ENCODE results near the gene TM7SF2.

Gene TM7SF2

GRCh38 chr11:65159012-65159411, 47.3 kb downstream of the TM7SF2 start:
- no peak for DNase-seq

GRCh38 chr11:65160643-65161042, 49.0 kb downstream of the TM7SF2 start:
- DNase-seq: no peak

GRCh38 chr11:65163684-65164083, 52.0 kb downstream of the TM7SF2 start:
- DNase-seq: no peak

All from activated naive CD4-positive, alpha-beta T cell treated with anti-CD3 and anti-CD28 coated beads, Interleukin-2, amount 50 U/mL, for 16 hours (primary cell).